ELF-1 (cell line): ENCODE results near the gene CSF2RB.

ENCODE experiments used
- DNase-seq: peaks from one replicate; pipeline ENCODE4 v3.0.0-alpha.2; 2016; ENCODE audit warnings: low read depth, low spot score

The CSF2RB gene

GRCh38 chr22:36935313-36935610 lies 21.8 kb downstream of the CSF2RB start:
- DNase-seq, result no peak

- DNase-seq, result no peak
These were observed 22.3 kb downstream of the CSF2RB start for GRCh38 chr22:36935694-36936093.

GRCh38 chr22:36936362-36937116 lies 23.1 kb downstream of the CSF2RB start:
- no peak for DNase-seq

GRCh38 chr22:36937319-36938027 lies 24.0 kb downstream of the CSF2RB start:
- no peak for DNase-seq

GRCh38 chr22:36938028-36938425 lies 24.6 kb downstream of the CSF2RB start:
- no peak for DNase-seq

GRCh38 chr22:36938886-36939285 lies 25.5 kb downstream of the CSF2RB start:
- no peak for DNase-seq

- no peak for DNase-seq
These were observed 27.2 kb downstream of the CSF2RB start for GRCh38 chr22:36940676-36941075.

- no peak for DNase-seq
These were observed 29.1 kb downstream of the CSF2RB start for GRCh38 chr22:36942556-36942955.

GRCh38 chr22:36946421-36947158 lies 33.2 kb downstream of the CSF2RB start:
- DNase-seq, result no peak

- DNase-seq, result no peak
These were observed 35.1 kb downstream of the CSF2RB start for GRCh38 chr22:36948273-36949225.

GRCh38 chr22:36950797-36951590 lies 37.6 kb downstream of the CSF2RB start:
- DNase-seq, result no peak

- DNase-seq, result no peak
These were observed 38.3 kb downstream of the CSF2RB start for GRCh38 chr22:36951746-36952145.

GRCh38 chr22:36953239-36954080 lies 40.0 kb downstream of the CSF2RB start:
- peak; percentile 25 for DNase-seq

- DNase-seq, result no peak
These were observed 41.0 kb downstream of the CSF2RB start for GRCh38 chr22:36954251-36955014.

GRCh38 chr22:36955691-36956090 lies 42.3 kb downstream of the CSF2RB start:
- DNase-seq, result no peak

GRCh38 chr22:36958366-36958765 lies 44.9 kb downstream of the CSF2RB start:
- no peak for DNase-seq

- DNase-seq, result no peak
These were observed 48.2 kb downstream of the CSF2RB start for GRCh38 chr22:36961626-36962025.

GRCh38 chr22:36963302-36963701 lies 49.9 kb downstream of the CSF2RB start:
- DNase-seq, result no peak

- DNase-seq, result no peak
These were observed 50.7 kb downstream of the CSF2RB start for GRCh38 chr22:36964106-36964505.
